ENCODE measurements around the gene LRRC27. TPM values are rescaled to one million over a fixed set of nuclear protein-coding genes. Genes with fewer than 3 reads are reported as not detected.

Gene LRRC27
- total and polyA plus RNA-seq, 2 of the 4 experiments (the other 2 are of a cell fraction): 3.8 to 5.3 TPM

GRCh38 chr10:132368881-132369635 lies 37.1 kb downstream of the LRRC27 start:
- Histone ChIP-seq H2AK5ac (ENCODE audit: low read depth, low read length) (no peak overlapping the region), H3K9ac (ENCODE audit: low read depth, low read length) (no peak overlapping the region), H3K56ac (ENCODE audit: extremely low read depth, insufficient read depth, low read length) (no peak overlapping the region), H2BK5ac (ENCODE audit: low read depth, low read length, poor library complexity, severe bottlenecking) (no peak overlapping the region), H3K4me1 (ENCODE audit: control insufficient read depth, insufficient read depth, low read length) (no peaks in the 10 kb centered on the region), H3K9me1 (ENCODE audit: insufficient read depth, low read length) (0 out of 2 replicates have a peak, but pooled peaks cover 5% of the 10 kb centered on the region), H3K27me3 (ENCODE audit: control insufficient read depth, insufficient read depth, low read length) (no peaks in the 10 kb centered on the region), H4K91ac (ENCODE audit: insufficient read depth, low read depth, low read length) (no peak overlapping the region), H3K4me3 (ENCODE audit: insufficient read depth, low read depth, low read length) (no peak overlapping the region), H3K36me3 (ENCODE audit: control insufficient read depth, insufficient read depth, low read length) (peaks cover 9% of the 10 kb centered on the region; the same call in 1 of the 2 replicates), H2AFZ (replicated peaks; ENCODE audit: low read length, poor library complexity) (no peak overlapping the region), H3K9me3 (ENCODE audit: control insufficient read depth, insufficient read depth, low read length) (no peaks in the 10 kb centered on the region), H3K4me2 (ENCODE audit: low read depth, low read length) (no peak overlapping the region), H3K27ac (ENCODE audit: insufficient read depth, low read length) (no peak overlapping the region), H3K14ac (replicated peaks; ENCODE audit: low read depth, low read length) (no peak overlapping the region), H4K5ac (ENCODE audit: low read depth, low read length) (no peak overlapping the region), H4K8ac (ENCODE audit: low read depth in 2 of 2, low read length in 2 of 2) (no peak overlapping the region), H2BK20ac (ENCODE audit: low read depth, low read length) (no peak overlapping the region), H3K79me1 (ENCODE audit: low read depth in 1 of 2, low read length in 2 of 2) (no peaks in the 10 kb centered on the region), H2BK15ac (ENCODE audit: low read depth, low read length) (no peak overlapping the region), H3K23ac (ENCODE audit: low read depth, low read length) (no peak overlapping the region), H2BK120ac (ENCODE audit: low read depth, low read length) (no peak overlapping the region), H3K4ac (ENCODE audit: low read depth, low read length) (no peak overlapping the region), H3K18ac (ENCODE audit: low read depth, low read length) (no peak overlapping the region), H2AK9ac (replicated peaks; ENCODE audit: low read depth, low read length, poor library complexity) (peak overlapping the region; percentile 13), H4K20me1 (ENCODE audit: insufficient read depth, low read length) (no peaks in the 10 kb centered on the region)
- DNase-seq (peak; percentile 69), ATAC-seq (ENCODE audit: low read depth) (peak; percentile 53)
- ChIA-PET POLR2A (ENCODE audit: unreplicated experiment) (no interaction called here), CTCF (interaction anchor here (1.0 kb wide), 1 partner anchor 9 kb away, joined by 4 read pairs; no protein-coding TSS in a partner anchor)
- BruUV-seq (replicated peaks): no TSS peak
- intact Hi-C loops (cut with micrococcal nuclease) (no loop called here), in situ Hi-C loops (cut with MboI; ENCODE audit: low sequenced_read_pairs) (no loop called here), dilution Hi-C loops (cut with HindIII; ENCODE audit: low sequenced_read_pairs, unreplicated experiment) (no loop called here)
- TF ChIP-seq MAZ (IDR thresholded peaks at IDR 0.05; ENCODE audit: borderline replicate concordance, low read depth, low read length): no peak
- no peak for TF ChIP-seq NFE2L2 (IDR thresholded peaks at IDR 0.05; ENCODE audit: low read depth, low read length)
- peak; percentile 35; the same call in 1 of the 2 replicates for TF ChIP-seq BHLHE40 (IDR thresholded peaks at IDR 0.05; ENCODE audit: low read depth, low read length)
- TF ChIP-seq SMC3 (IDR thresholded peaks at IDR 0.05; ENCODE audit: low read depth, low read length): no peak
- TF ChIP-seq MAFK (IDR thresholded peaks at IDR 0.05; ENCODE audit: low read depth, low read length): 0 out of 2 replicates have a peak, but pooled peaks have one; percentile 11
- no peak for TF ChIP-seq RAD21 (IDR thresholded peaks at IDR 0.05; ENCODE audit: low read length)
- TF ChIP-seq, protein P1, sequence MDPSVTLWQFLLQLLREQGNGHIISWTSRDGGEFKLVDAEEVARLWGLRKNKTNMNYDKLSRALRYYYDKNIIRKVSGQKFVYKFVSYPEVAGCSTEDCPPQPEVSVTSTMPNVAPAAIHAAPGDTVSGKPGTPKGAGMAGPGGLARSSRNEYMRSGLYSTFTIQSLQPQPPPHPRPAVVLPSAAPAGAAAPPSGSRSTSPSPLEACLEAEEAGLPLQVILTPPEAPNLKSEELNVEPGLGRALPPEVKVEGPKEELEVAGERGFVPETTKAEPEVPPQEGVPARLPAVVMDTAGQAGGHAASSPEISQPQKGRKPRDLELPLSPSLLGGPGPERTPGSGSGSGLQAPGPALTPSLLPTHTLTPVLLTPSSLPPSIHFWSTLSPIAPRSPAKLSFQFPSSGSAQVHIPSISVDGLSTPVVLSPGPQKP (IDR thresholded peaks at IDR 0.05; ENCODE audit: borderline replicate concordance, low read depth, low read length): no peak
- TF ChIP-seq RFX5 (IDR thresholded peaks at IDR 0.05; ENCODE audit: low read depth, low read length): no peak
- TF ChIP-seq FOS (IDR thresholded peaks at IDR 0.05; ENCODE audit: low read depth, low read length): no peak
- WGBS, 2 experiments (ENCODE audit: extremely low coverage in 2 of 2, insufficient read length in 1 of 2): 71% methylated on average over 5 of the region's 9 CpGs; no CpG with 5 or more reads in 1 of the 2 experiments
